HFFc6 (cell line): ENCODE measurements around the gene FAF1. TPM values are rescaled to one million over a fixed set of nuclear protein-coding genes. Genes with fewer than 3 reads are reported as not detected.
"Not testable (repeated sequence)": the region's sequence is repeated elsewhere in the genome, so short reads cannot be mapped to it uniquely, and the experiment has no call there.

ENCODE experiments used
- DNase-seq: peaks from one replicate; pipeline ENCODE4 v3.0.0-alpha.2; 2018
- H3K27ac Mint-ChIP-seq: 2 replicates; pipeline ENCODE4 v1.8.0; 2020; ENCODE audit warnings: mild to moderate bottlenecking, mixed read lengths
- H3K27me3 Mint-ChIP-seq: 2 replicates; pipeline ENCODE4 v1.8.0; 2021; ENCODE audit warnings: mild to moderate bottlenecking, moderate library complexity, mixed read lengths; ENCODE audit not compliant: insufficient read depth
- H3K36me3 Mint-ChIP-seq: 2 replicates; pipeline ENCODE4 v1.8.0; 2021; ENCODE audit warnings: low read depth, mixed read lengths
- H3K4me1 Mint-ChIP-seq: 2 replicates; pipeline ENCODE4 v1.8.0; 2020; ENCODE audit warnings: low read depth, mixed read lengths
- H3K4me3 Mint-ChIP-seq: 2 replicates; pipeline ENCODE4 v1.8.0; 2020; ENCODE audit warnings: mild to moderate bottlenecking, moderate library complexity, mixed read lengths
- H3K9me3 Mint-ChIP-seq: 2 replicates; pipeline ENCODE4 v1.8.0; 2020; ENCODE audit warnings: mild to moderate bottlenecking, mixed read lengths
- CTCF ChIP-seq: fragments of 200-600 bp; sonication (generic); IDR thresholded peaks from 2 replicates; pipeline ENCODE4 v1.5.0; 2021; ENCODE audit warnings: antibody characterized with exemption, mild to moderate bottlenecking
- total RNA-seq, 6 experiments: library from RNA; stranded (reverse); fragmentation: NEBNext Ultra II Directional; extraction: Animal tissue kit (Norgen Biotek cat#: 25700); gene quantifications; 2 replicates in 1 of 6; 3 replicates in 5 of 6; pipeline ENCODE4 v1.2.3, GENCODE V29; 2021

FAF1 gene
- total RNA-seq, 6 experiments from 2014 or later, result 60.1 to 79.1 (median 67.8) TPM

- H3K27me3 Mint-ChIP-seq, result no peaks in the 10 kb centered on the region
Measured at GRCh38 chr1:50827546-50827945, 132.5 kb downstream of the FAF1 start.

GRCh38 chr1:50826792-50827191, 133.3 kb downstream of the FAF1 start:
- not testable (repeated sequence) for H3K27ac Mint-ChIP-seq, H3K27me3 Mint-ChIP-seq, DNase-seq, H3K36me3 Mint-ChIP-seq, H3K4me3 Mint-ChIP-seq, H3K9me3 Mint-ChIP-seq
- H3K4me1 Mint-ChIP-seq, result peaks cover 20% of the 10 kb centered on the region

More at GRCh38 chr1:50827546-50827945, 132.5 kb downstream of the FAF1 start:
- Mint-ChIP-seq H3K9me3 (no peaks in the 10 kb centered on the region), H3K36me3 (no peaks in the 10 kb centered on the region; the same call in 1 of the 2 replicates), H3K4me1 (peaks cover 13% of the 10 kb centered on the region; the same call in 1 of the 2 replicates), H3K4me3 (no peak overlapping the region), H3K27ac (no peak overlapping the region)
- no peak for DNase-seq
- TF ChIP-seq CTCF, result no peak

- DNase-seq, result no peak
- H3K27ac Mint-ChIP-seq, result no peak overlapping the region; the same call in 1 of the 2 replicates
- no peak for TF ChIP-seq CTCF
- H3K4me1 Mint-ChIP-seq, result peaks cover 12% of the 10 kb centered on the region
- peaks cover 1% of the 10 kb centered on the region; the same call in 1 of the 2 replicates for H3K36me3 Mint-ChIP-seq
- no peak overlapping the region for H3K4me3 Mint-ChIP-seq
- H3K27me3 Mint-ChIP-seq, result no peaks in the 10 kb centered on the region
- no peaks in the 10 kb centered on the region for H3K9me3 Mint-ChIP-seq
Measured at GRCh38 chr1:50822035-50822776, 137.9 kb downstream of the FAF1 start.

- no peak for DNase-seq
- H3K36me3 Mint-ChIP-seq, result peaks cover 5% of the 10 kb centered on the region; the same call in 1 of the 2 replicates
Measured at GRCh38 chr1:50820545-50820944, 139.5 kb downstream of the FAF1 start.

GRCh38 chr1:50812346-50812745, 147.7 kb downstream of the FAF1 start:
- no peak overlapping the region for H3K4me3 Mint-ChIP-seq
- H3K27ac Mint-ChIP-seq, result no peak overlapping the region
- H3K36me3 Mint-ChIP-seq, result peaks cover 22% of the 10 kb centered on the region
- no peak for DNase-seq
- 0 out of 2 replicates have a peak, but pooled peaks cover 2% of the 10 kb centered on the region for H3K27me3 Mint-ChIP-seq
- TF ChIP-seq CTCF, result no peak
- peaks cover 17% of the 10 kb centered on the region for H3K4me1 Mint-ChIP-seq
- H3K9me3 Mint-ChIP-seq, result peaks cover 12% of the 10 kb centered on the region

More at GRCh38 chr1:50820545-50820944, 139.5 kb downstream of the FAF1 start:
- no peak overlapping the region for H3K4me3 Mint-ChIP-seq
- no peak overlapping the region for H3K27ac Mint-ChIP-seq
- no peaks in the 10 kb centered on the region for H3K27me3 Mint-ChIP-seq
- no peak for TF ChIP-seq CTCF
- H3K9me3 Mint-ChIP-seq, result no peaks in the 10 kb centered on the region
- peaks cover 12% of the 10 kb centered on the region for H3K4me1 Mint-ChIP-seq

- no peak for DNase-seq
- peaks cover 2% of the 10 kb centered on the region; the same call in 1 of the 2 replicates for H3K27me3 Mint-ChIP-seq
- no peak overlapping the region for H3K4me3 Mint-ChIP-seq
- peaks cover 18% of the 10 kb centered on the region for H3K9me3 Mint-ChIP-seq
- no peak overlapping the region for H3K27ac Mint-ChIP-seq
- H3K36me3 Mint-ChIP-seq, result peaks cover 27% of the 10 kb centered on the region
- peaks cover 31% of the 10 kb centered on the region for H3K4me1 Mint-ChIP-seq
- no peak for TF ChIP-seq CTCF
Measured at GRCh38 chr1:50808296-50808695, 151.8 kb downstream of the FAF1 start.
